ENCODE results near the gene LMBR1. TPM values are rescaled to one million over a fixed set of nuclear protein-coding genes. Genes with fewer than 3 reads are reported as not detected.

LMBR1 gene
- total RNA-seq, 1 donor from 2014 or later = 60.5 TPM

- intact Hi-C loops (cut with micrococcal nuclease) = loop anchor here (5.0 kb wide), 2 partner anchors 64 to 139 kb away; partner anchors contain the start of gene LMBR1
- DNase-seq (ENCODE audit: low spot score) = no peak
- H3K27ac Mint-ChIP-seq = no peak overlapping the region
- no peak overlapping the region for H3K4me3 Mint-ChIP-seq (ENCODE audit: low read depth)
- no peaks in the 10 kb centered on the region for H3K9me3 Mint-ChIP-seq
- peaks cover 41% of the 10 kb centered on the region for H3K36me3 Mint-ChIP-seq (ENCODE audit: low read depth)
- H3K4me1 Mint-ChIP-seq (ENCODE audit: low read depth) = peaks cover 18% of the 10 kb centered on the region
- no peaks in the 10 kb centered on the region for H3K27me3 Mint-ChIP-seq (ENCODE audit: low read depth)
Measured at GRCh38 chr7:156753229-156753560, 139.8 kb downstream of the LMBR1 start.

GRCh38 chr7:156752367-156753228 lies 140.4 kb downstream of the LMBR1 start:
- Mint-ChIP-seq H3K27me3 (ENCODE audit: low read depth) (no peaks in the 10 kb centered on the region), H3K27ac (no peak overlapping the region), H3K4me1 (ENCODE audit: low read depth) (peaks cover 20% of the 10 kb centered on the region), H3K9me3 (no peaks in the 10 kb centered on the region), H3K4me3 (ENCODE audit: low read depth) (no peak overlapping the region), H3K36me3 (ENCODE audit: low read depth) (peaks cover 35% of the 10 kb centered on the region)
- intact Hi-C loops (cut with micrococcal nuclease) = loop anchor here (5.0 kb wide), 2 partner anchors 65 to 140 kb away; partner anchors contain the start of gene LMBR1
- DNase-seq (ENCODE audit: low spot score) = no peak

GRCh38 chr7:156751319-156751718 lies 141.7 kb downstream of the LMBR1 start:
- peaks cover 26% of the 10 kb centered on the region for H3K36me3 Mint-ChIP-seq (ENCODE audit: low read depth)
- H3K4me1 Mint-ChIP-seq (ENCODE audit: low read depth) = peaks cover 27% of the 10 kb centered on the region
- intact Hi-C loops (cut with micrococcal nuclease) = loop anchor here (1.0 to 5.0 kb wide), 4 partner anchors 26 to 141 kb away; partner anchors contain the start of genes LMBR1 and RNF32
- no peaks in the 10 kb centered on the region for H3K27me3 Mint-ChIP-seq (ENCODE audit: low read depth)
- peak overlapping the region; percentile 24 for H3K4me3 Mint-ChIP-seq (ENCODE audit: low read depth)
- no peaks in the 10 kb centered on the region for H3K9me3 Mint-ChIP-seq
- H3K27ac Mint-ChIP-seq = no peak overlapping the region
- peak; percentile 62 for DNase-seq (ENCODE audit: low spot score)

DNA sequence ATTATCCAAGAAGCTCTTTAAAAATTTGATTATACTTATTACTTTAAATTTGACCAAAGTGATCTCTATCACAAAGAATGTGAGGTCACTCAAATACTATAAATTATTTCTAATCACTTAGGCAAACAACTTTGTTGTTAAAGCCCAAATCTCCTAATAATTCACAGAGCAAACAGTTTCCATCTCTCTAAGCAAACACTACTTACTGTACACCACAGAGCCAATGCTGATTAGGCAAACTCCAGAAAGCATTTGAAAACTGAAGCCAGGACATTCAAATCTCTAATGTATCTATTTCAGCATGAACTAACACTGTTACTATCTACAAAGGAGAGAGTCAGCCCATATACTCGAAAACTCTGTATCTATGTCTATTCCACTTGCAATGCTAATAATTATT lies 145.3 kb downstream of the LMBR1 start:
- H3K9me3 Mint-ChIP-seq = no peaks in the 10 kb centered on the region
- H3K4me1 Mint-ChIP-seq (ENCODE audit: low read depth) = peaks cover 18% of the 10 kb centered on the region
- H3K27me3 Mint-ChIP-seq (ENCODE audit: low read depth) = no peaks in the 10 kb centered on the region
- no peak overlapping the region for H3K4me3 Mint-ChIP-seq (ENCODE audit: low read depth)
- H3K36me3 Mint-ChIP-seq (ENCODE audit: low read depth) = peaks cover 28% of the 10 kb centered on the region
- DNase-seq (ENCODE audit: low spot score) = no peak
- intact Hi-C loops (cut with micrococcal nuclease) = no loop called here
- H3K27ac Mint-ChIP-seq = no peak overlapping the region

- Mint-ChIP-seq H3K36me3 (ENCODE audit: low read depth) (peaks cover 36% of the 10 kb centered on the region), H3K4me1 (ENCODE audit: low read depth) (peaks cover 18% of the 10 kb centered on the region)
- intact Hi-C loops (cut with micrococcal nuclease) = no loop called here
Measured at GRCh38 chr7:156746891-156747290, 146.1 kb downstream of the LMBR1 start.

GRCh38 chr7:156739596-156739995 lies 153.4 kb downstream of the LMBR1 start:
- H3K27ac Mint-ChIP-seq = no peak overlapping the region
- intact Hi-C loops (cut with micrococcal nuclease) = no loop called here
- no peak overlapping the region for H3K4me3 Mint-ChIP-seq (ENCODE audit: low read depth)
- H3K4me1 Mint-ChIP-seq (ENCODE audit: low read depth) = peaks cover 2% of the 10 kb centered on the region
- no peaks in the 10 kb centered on the region for H3K27me3 Mint-ChIP-seq (ENCODE audit: low read depth)
- H3K9me3 Mint-ChIP-seq = peaks cover 43% of the 10 kb centered on the region
- no peak for DNase-seq (ENCODE audit: low spot score)
- peaks cover 71% of the 10 kb centered on the region for H3K36me3 Mint-ChIP-seq (ENCODE audit: low read depth)

More at GRCh38 chr7:156746891-156747290, 146.1 kb downstream of the LMBR1 start:
- Mint-ChIP-seq H3K4me3 (ENCODE audit: low read depth) (no peak overlapping the region), H3K27me3 (ENCODE audit: low read depth) (no peaks in the 10 kb centered on the region), H3K27ac (no peak overlapping the region), H3K9me3 (peaks cover 7% of the 10 kb centered on the region)
- DNase-seq (ENCODE audit: low spot score) = no peak

DNA sequence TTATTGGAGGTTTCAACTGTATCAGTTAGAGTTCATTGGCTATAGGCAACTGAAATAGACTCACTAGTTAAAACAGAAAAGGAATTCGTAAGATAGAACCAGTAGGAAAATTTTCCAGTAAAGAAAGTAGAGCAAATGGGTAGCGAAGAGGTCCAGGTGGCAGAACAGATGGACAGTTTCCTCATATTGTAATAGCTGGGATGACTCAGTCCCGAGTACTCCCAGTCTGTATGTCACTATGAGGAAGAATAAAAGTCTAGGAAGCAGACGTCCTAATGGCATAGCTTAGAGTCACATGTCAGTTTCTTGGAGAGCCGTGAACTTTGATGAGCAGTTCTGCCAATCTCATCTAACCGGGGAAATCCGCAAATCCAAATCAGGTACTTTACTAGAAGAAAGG lies 157.1 kb downstream of the LMBR1 start:
- H3K27me3 Mint-ChIP-seq (ENCODE audit: low read depth) = no peaks in the 10 kb centered on the region
- no peak overlapping the region for H3K4me3 Mint-ChIP-seq (ENCODE audit: low read depth)
- H3K36me3 Mint-ChIP-seq (ENCODE audit: low read depth) = peaks cover 77% of the 10 kb centered on the region
- no peak for DNase-seq (ENCODE audit: low spot score)
- H3K4me1 Mint-ChIP-seq (ENCODE audit: low read depth) = peaks cover 9% of the 10 kb centered on the region
- H3K9me3 Mint-ChIP-seq = peaks cover 61% of the 10 kb centered on the region
- intact Hi-C loops (cut with micrococcal nuclease) = no loop called here
- H3K27ac Mint-ChIP-seq = no peak overlapping the region

DNA sequence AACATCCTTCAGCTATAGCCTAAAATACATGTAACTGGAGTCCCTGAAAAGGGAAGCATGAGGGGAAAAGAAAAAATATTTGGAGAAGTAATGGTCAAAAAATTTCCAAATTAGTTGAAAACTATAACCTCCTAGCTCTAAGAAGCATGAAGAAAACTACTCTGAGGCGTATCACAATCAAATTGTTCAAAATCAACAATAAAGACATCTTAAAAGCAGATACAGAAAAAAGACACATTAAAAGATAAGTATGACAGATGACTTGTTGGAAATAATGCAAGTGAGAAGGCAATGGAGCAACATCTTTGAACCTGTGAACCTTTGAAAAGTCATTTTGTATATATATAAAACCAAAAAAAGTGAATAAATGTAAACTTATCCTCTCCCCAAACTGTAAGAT lies 159.3 kb downstream of the LMBR1 start:
- Mint-ChIP-seq H3K9me3 (peaks cover 53% of the 10 kb centered on the region), H3K27ac (no peak overlapping the region), H3K4me3 (ENCODE audit: low read depth) (no peak overlapping the region), H3K36me3 (ENCODE audit: low read depth) (peaks cover 83% of the 10 kb centered on the region), H3K4me1 (ENCODE audit: low read depth) (peaks cover 12% of the 10 kb centered on the region), H3K27me3 (ENCODE audit: low read depth) (no peaks in the 10 kb centered on the region)
- DNase-seq (ENCODE audit: low spot score) = no peak
- intact Hi-C loops (cut with micrococcal nuclease) = no loop called here

DNA sequence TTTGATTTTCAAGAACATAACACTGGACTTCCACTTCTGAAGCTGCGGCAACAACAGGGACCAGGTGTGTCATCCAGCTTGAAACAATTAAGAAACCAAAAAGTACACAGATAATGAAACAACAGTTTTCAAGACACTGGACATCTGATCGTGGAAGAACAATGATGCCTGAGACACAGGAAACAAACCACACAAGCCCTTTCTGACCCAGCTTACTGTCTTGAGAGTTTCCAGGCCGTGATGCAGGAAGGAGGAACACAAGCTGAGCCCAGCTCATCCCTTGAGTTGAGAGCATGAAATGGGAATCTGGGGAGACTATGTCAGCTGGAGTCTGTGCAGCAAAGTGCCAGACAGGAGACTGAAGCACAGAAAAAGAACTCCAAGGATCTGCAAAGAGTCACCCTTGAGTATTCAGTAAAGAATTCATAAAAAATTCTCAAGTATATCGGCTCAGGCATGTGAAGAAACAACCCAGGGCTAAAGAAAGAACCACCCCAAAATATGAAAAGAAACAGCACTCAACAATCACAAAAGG lies 160.8 kb downstream of the LMBR1 start:
- DNase-seq (ENCODE audit: low spot score) = no peak
- intact Hi-C loops (cut with micrococcal nuclease) = no loop called here
- Mint-ChIP-seq H3K4me3 (ENCODE audit: low read depth) (no peak overlapping the region), H3K4me1 (ENCODE audit: low read depth) (peaks cover 14% of the 10 kb centered on the region), H3K27me3 (ENCODE audit: low read depth) (no peaks in the 10 kb centered on the region), H3K27ac (peak overlapping the region; percentile 3), H3K36me3 (ENCODE audit: low read depth) (peaks cover 82% of the 10 kb centered on the region), H3K9me3 (peaks cover 53% of the 10 kb centered on the region)

- intact Hi-C loops (cut with micrococcal nuclease) = no loop called here
Measured at GRCh38 chr7:156731651-156732050, 161.3 kb downstream of the LMBR1 start.

GRCh38 chr7:156725936-156726335 lies 167.0 kb downstream of the LMBR1 start:
- intact Hi-C loops (cut with micrococcal nuclease) = no loop called here

More at GRCh38 chr7:156731651-156732050, 161.3 kb downstream of the LMBR1 start:
- H3K36me3 Mint-ChIP-seq (ENCODE audit: low read depth) = peaks cover 78% of the 10 kb centered on the region
- peaks cover 52% of the 10 kb centered on the region for H3K9me3 Mint-ChIP-seq
- DNase-seq (ENCODE audit: low spot score) = no peak
- no peak overlapping the region for H3K27ac Mint-ChIP-seq
- no peaks in the 10 kb centered on the region for H3K27me3 Mint-ChIP-seq (ENCODE audit: low read depth)
- H3K4me3 Mint-ChIP-seq (ENCODE audit: low read depth) = no peak overlapping the region
- peaks cover 15% of the 10 kb centered on the region for H3K4me1 Mint-ChIP-seq (ENCODE audit: low read depth)

DNA sequence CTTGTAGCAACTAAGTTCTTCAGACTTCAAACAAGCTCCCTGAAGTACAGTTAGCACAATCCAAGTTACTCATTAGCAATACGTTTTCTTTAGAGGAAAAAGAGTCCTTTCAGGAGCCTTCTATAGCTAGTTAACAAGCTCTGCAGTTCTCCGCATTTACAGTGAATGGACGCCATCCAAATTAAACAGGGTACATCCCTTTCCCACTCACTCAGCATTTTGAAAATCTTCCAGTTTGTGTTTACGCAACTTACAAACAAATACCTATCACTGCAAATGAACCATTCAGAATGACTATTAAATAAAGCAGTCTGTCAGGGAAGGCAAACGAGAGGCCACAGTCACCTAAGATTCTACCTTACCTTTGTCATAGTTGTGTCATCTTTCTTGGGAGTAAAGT lies 167.9 kb downstream of the LMBR1 start:
- no peak overlapping the region for H3K27ac Mint-ChIP-seq
- H3K36me3 Mint-ChIP-seq (ENCODE audit: low read depth) = peaks cover 24% of the 10 kb centered on the region
- no peak overlapping the region for H3K4me3 Mint-ChIP-seq (ENCODE audit: low read depth)
- no peak for DNase-seq (ENCODE audit: low spot score)
- no peaks in the 10 kb centered on the region for H3K9me3 Mint-ChIP-seq
- intact Hi-C loops (cut with micrococcal nuclease) = no loop called here
- no peaks in the 10 kb centered on the region for H3K27me3 Mint-ChIP-seq (ENCODE audit: low read depth)
- H3K4me1 Mint-ChIP-seq (ENCODE audit: low read depth) = peaks cover 9% of the 10 kb centered on the region

More at GRCh38 chr7:156725936-156726335, 167.0 kb downstream of the LMBR1 start:
- no peak for DNase-seq (ENCODE audit: low spot score)
- peaks cover 31% of the 10 kb centered on the region for H3K36me3 Mint-ChIP-seq (ENCODE audit: low read depth)
- H3K27ac Mint-ChIP-seq = no peak overlapping the region
- no peaks in the 10 kb centered on the region for H3K27me3 Mint-ChIP-seq (ENCODE audit: low read depth)
- peaks cover 1% of the 10 kb centered on the region for H3K9me3 Mint-ChIP-seq
- no peak overlapping the region for H3K4me3 Mint-ChIP-seq (ENCODE audit: low read depth)
- H3K4me1 Mint-ChIP-seq (ENCODE audit: low read depth) = peaks cover 9% of the 10 kb centered on the region
